ENCODE measurements around the gene NARF.
A peak's percentile ranks its signal among the peaks of the same experiment; 100 is the strongest.
"Not testable (repeated sequence)": the region's sequence is repeated elsewhere in the genome, so short reads cannot be mapped to it uniquely, and the experiment has no call there.

NARF gene

GRCh38 chr17:82503094-82503727, 44.7 kb downstream of the NARF start:
- no peak overlapping the region for H3K4me3 ChIP-seq (ENCODE audit: low read depth, low read length)
- DNase-seq (ENCODE audit: low read depth): no peak
- TF ChIP-seq CTCF (IDR thresholded peaks at IDR 0.05; ENCODE audit: low read depth, low read length, missing control alignments): no peak

- no peak for DNase-seq (ENCODE audit: low read depth)
- no peak for TF ChIP-seq CTCF (IDR thresholded peaks at IDR 0.05; ENCODE audit: low read depth, low read length, missing control alignments)
- no peak overlapping the region for H3K4me3 ChIP-seq (ENCODE audit: low read depth, low read length)
These were observed 45.3 kb downstream of the NARF start for GRCh38 chr17:82503728-82504308.

GRCh38 chr17:82505296-82505695, 46.8 kb downstream of the NARF start:
- TF ChIP-seq CTCF (IDR thresholded peaks at IDR 0.05; ENCODE audit: low read depth, low read length, missing control alignments): no peak
- DNase-seq (ENCODE audit: low read depth): no peak
- H3K4me3 ChIP-seq (ENCODE audit: low read depth, low read length): no peak overlapping the region

GRCh38 chr17:82506402-82506801, 47.9 kb downstream of the NARF start:
- peak; percentile 93 for DNase-seq (ENCODE audit: low read depth)
- not testable (repeated sequence) for H3K4me3 ChIP-seq (ENCODE audit: low read depth, low read length)

- DNase-seq (ENCODE audit: low read depth): no peak
- no peak overlapping the region for H3K4me3 ChIP-seq (ENCODE audit: low read depth, low read length)
- TF ChIP-seq CTCF (IDR thresholded peaks at IDR 0.05; ENCODE audit: low read depth, low read length, missing control alignments): no peak
These were observed 49.2 kb downstream of the NARF start for GRCh38 chr17:82507631-82508175.

- H3K4me3 ChIP-seq (ENCODE audit: low read depth, low read length); DNase-seq (ENCODE audit: low read depth): not testable (repeated sequence)
These were observed 53.1 kb downstream of the NARF start for GRCh38 chr17:82511642-82512041.

GRCh38 chr17:82513864-82514263, 55.3 kb downstream of the NARF start:
- not testable (repeated sequence) for H3K4me3 ChIP-seq (ENCODE audit: low read depth, low read length); DNase-seq (ENCODE audit: low read depth)

- no peak for DNase-seq (ENCODE audit: low read depth)
- no peak for TF ChIP-seq CTCF (IDR thresholded peaks at IDR 0.05; ENCODE audit: low read depth, low read length, missing control alignments)
- no peak overlapping the region for H3K4me3 ChIP-seq (ENCODE audit: low read depth, low read length)
These were observed 58.8 kb downstream of the NARF start for GRCh38 chr17:82517230-82517865.
